Mucosa of stomach (tissue), 1 donor: Measurements from ENCODE around the gene SLC8A1.

Experiments
- H3K27me3 ChIP-seq: one replicate; pipeline ENCODE4 v1.7.0; 2013; ENCODE audit warnings: mild to moderate bottlenecking, low read length; ENCODE audit not compliant: control insufficient read depth, insufficient read depth
- H3K36me3 ChIP-seq: one replicate; pipeline ENCODE4 v1.7.0; 2013; ENCODE audit warnings: low read length; ENCODE audit not compliant: control insufficient read depth, insufficient read depth
- H3K4me1 ChIP-seq: one replicate; pipeline ENCODE4 v1.7.0; 2013; ENCODE audit warnings: mild to moderate bottlenecking, low read length; ENCODE audit not compliant: control insufficient read depth, insufficient read depth
- H3K4me3 ChIP-seq: one replicate; pipeline ENCODE4 v1.7.0; 2013; ENCODE audit warnings: low read length
- H3K9ac ChIP-seq: one replicate; pipeline ENCODE4 v1.7.0; 2013; ENCODE audit warnings: mild to moderate bottlenecking, low read length, moderate library complexity
- H3K9me3 ChIP-seq: one replicate; pipeline ENCODE4 v1.7.0; 2013; ENCODE audit warnings: mild to moderate bottlenecking, low read length, moderate library complexity; ENCODE audit not compliant: control insufficient read depth
- donor health status: Pancreatic carcinoma.

The SLC8A1 gene

GRCh38 chr2:40047406-40047805 is 404.5 kb downstream of the SLC8A1 start:
- no peaks in the 10 kb centered on the region for H3K27me3 ChIP-seq
- H3K36me3 ChIP-seq = no peaks in the 10 kb centered on the region
- no peaks in the 10 kb centered on the region for H3K4me1 ChIP-seq
- H3K9me3 ChIP-seq = no peaks in the 10 kb centered on the region
- no peak overlapping the region for H3K4me3 ChIP-seq
- H3K9ac ChIP-seq = no peak overlapping the region
